ENCODE measurements around the gene CDCA8.

DNA sequence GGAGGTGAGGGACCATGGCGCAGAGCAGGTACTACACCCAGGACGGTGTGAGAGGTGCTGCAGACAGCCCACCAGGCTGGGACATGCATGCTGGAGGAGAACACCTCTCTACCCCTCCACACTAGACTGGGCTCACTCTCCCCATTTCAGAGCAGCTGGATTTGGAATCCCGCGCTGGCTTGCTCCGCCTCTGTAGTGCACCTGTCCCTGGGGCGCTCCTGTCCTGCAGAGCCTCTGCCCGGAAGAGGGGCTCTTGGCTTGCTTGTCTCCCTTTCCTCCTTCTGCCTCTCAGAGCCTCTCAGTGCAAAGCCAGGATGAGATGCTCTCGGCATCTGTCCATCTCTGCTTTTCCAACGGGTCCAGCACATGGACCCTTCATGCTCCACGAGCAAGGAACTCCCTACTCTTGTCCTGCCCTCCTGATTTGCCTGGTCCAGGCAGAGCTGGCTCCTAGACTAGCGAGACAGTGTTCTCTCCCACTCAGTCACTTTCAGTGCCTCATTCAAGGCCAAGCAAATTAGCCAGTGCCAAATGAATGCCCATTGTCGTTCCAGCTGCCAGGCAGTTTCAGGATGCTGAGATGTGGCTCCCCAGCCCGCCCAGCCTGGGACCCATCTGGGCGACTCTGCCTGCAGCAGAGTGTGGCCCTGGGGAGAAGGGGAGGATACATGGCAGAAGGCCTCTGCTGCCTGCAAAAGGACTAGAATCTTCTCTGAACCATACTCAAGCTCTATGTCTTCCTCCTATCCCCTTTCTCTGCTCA lies 33.7 kb downstream of the CDCA8 start:
- TF ChIP-seq, protein P1, sequence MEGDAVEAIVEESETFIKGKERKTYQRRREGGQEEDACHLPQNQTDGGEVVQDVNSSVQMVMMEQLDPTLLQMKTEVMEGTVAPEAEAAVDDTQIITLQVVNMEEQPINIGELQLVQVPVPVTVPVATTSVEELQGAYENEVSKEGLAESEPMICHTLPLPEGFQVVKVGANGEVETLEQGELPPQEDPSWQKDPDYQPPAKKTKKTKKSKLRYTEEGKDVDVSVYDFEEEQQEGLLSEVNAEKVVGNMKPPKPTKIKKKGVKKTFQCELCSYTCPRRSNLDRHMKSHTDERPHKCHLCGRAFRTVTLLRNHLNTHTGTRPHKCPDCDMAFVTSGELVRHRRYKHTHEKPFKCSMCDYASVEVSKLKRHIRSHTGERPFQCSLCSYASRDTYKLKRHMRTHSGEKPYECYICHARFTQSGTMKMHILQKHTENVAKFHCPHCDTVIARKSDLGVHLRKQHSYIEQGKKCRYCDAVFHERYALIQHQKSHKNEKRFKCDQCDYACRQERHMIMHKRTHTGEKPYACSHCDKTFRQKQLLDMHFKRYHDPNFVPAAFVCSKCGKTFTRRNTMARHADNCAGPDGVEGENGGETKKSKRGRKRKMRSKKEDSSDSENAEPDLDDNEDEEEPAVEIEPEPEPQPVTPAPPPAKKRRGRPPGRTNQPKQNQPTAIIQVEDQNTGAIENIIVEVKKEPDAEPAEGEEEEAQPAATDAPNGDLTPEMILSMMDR (IDR thresholded peaks at IDR 0.05), result no peak
- TF ChIP-seq POLR2A (IDR thresholded peaks at IDR 0.05), result no peak
- TF ChIP-seq POLR2AphosphoS5 (IDR thresholded peaks at IDR 0.05), result no peak
- no peak for TF ChIP-seq EP300 (IDR thresholded peaks at IDR 0.05)

Data from suprapubic skin (tissue), 4 donors.